ENCODE results near the gene GCNA. TPM values are rescaled to one million over a fixed set of nuclear protein-coding genes. Genes with fewer than 3 reads are reported as not detected.

The GCNA gene
- total RNA-seq, 8 experiments from 2014 or later = 0.98 to 4.5 (median 2.8) TPM

- in situ Hi-C loops (cut with MboI; ENCODE audit: low pct_unique_long_range_greater_than_20kb in 2 of 9, low sequenced_read_pairs in 9 of 9, unreplicated experiment in 9 of 9) = no loop called here
- WGBS, 10 experiments = 0 to 29% (median 27%) methylated on average over 1 to 5 of the region's 13 CpGs; no CpG with 5 or more reads in 7 of the 10 experiments
- H3K4me1 ChIP-seq (replicated peaks in 1 of 2) = no peaks in the 10 kb centered on the region
- no peak overlapping the region for H3K27ac ChIP-seq
- no peak overlapping the region for H3K4me3 ChIP-seq
- peak in 4 of 8 experiments; percentile 37 to 81 (median 49) for ATAC-seq (replicated peaks in 6 of 8)
These were observed 44.6 kb downstream of the GCNA start for GRCh38 chrX:71622576-71623450.

- Histone ChIP-seq H3K27ac (no peak overlapping the region), H3K4me3 (no peak overlapping the region), H3K4me1 (replicated peaks in 1 of 2) (no peaks in the 10 kb centered on the region)
- ATAC-seq (replicated peaks in 6 of 8) = peak in 1 of 8 experiments; percentile 11
- WGBS, 10 experiments = 61 to 100% (median 91%) methylated on average over 1 to 3 of the region's 3 CpGs; no CpG with 5 or more reads in 7 of the 10 experiments
- in situ Hi-C loops (cut with MboI; ENCODE audit: low pct_unique_long_range_greater_than_20kb in 2 of 9, low sequenced_read_pairs in 9 of 9, unreplicated experiment in 9 of 9) = no loop called here
These were observed 45.5 kb downstream of the GCNA start for GRCh38 chrX:71623714-71624113.

GRCh38 chrX:71625471-71625870 lies 47.2 kb downstream of the GCNA start:
- in situ Hi-C loops (cut with MboI; ENCODE audit: low pct_unique_long_range_greater_than_20kb in 2 of 9, low sequenced_read_pairs in 9 of 9, unreplicated experiment in 9 of 9) = no loop called here
- WGBS, 10 experiments = 60 to 100% (median 74%) methylated on average over 1 to 5 of the region's 5 CpGs; no CpG with 5 or more reads in 1 of the 10 experiments
- no peak for ATAC-seq (replicated peaks in 6 of 8)

DNA sequence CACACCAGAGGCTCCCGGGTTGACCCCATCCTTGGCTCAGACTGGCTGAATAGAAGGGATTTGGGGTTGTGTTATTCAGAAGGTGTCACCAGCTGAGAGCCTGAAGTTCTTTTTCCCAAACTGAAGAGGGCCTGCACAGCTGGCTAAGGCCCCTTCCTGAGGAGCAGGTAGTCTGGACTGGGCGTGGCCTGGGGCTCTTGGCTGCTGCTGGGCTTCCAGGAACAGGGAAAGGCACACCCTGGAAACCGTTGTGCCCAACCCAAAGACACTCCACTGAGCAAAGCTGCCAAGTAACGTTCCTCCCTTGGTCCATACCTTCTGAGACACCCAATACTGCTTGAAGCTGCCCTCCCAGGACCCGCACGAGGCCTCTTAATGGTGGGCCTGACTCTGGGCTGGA lies 48.3 kb downstream of the GCNA start:
- Histone ChIP-seq H3K27ac (no peak overlapping the region), H3K4me3 (no peak overlapping the region), H3K4me1 (replicated peaks in 1 of 2) (no peaks in the 10 kb centered on the region)
- ATAC-seq (replicated peaks in 6 of 8) = peak in 3 of 8 experiments; percentile 44 to 59 (median 44)
- in situ Hi-C loops (cut with MboI; ENCODE audit: low pct_unique_long_range_greater_than_20kb in 2 of 9, low sequenced_read_pairs in 9 of 9, unreplicated experiment in 9 of 9) = no loop called here
- WGBS, 10 experiments = 20 to 80% methylated on average over 1 to 3 of the region's 6 CpGs; no CpG with 5 or more reads in 8 of the 10 experiments

More at GRCh38 chrX:71625471-71625870, 47.2 kb downstream of the GCNA start:
- H3K27ac ChIP-seq = no peak overlapping the region
- no peaks in the 10 kb centered on the region for H3K4me1 ChIP-seq (replicated peaks in 1 of 2)
- no peak overlapping the region for H3K4me3 ChIP-seq

GRCh38 chrX:71627588-71628404 lies 49.6 kb downstream of the GCNA start:
- Histone ChIP-seq H3K27ac (no peak overlapping the region), H3K4me3 (no peak overlapping the region), H3K4me1 (replicated peaks in 1 of 2) (no peaks in the 10 kb centered on the region)
- in situ Hi-C loops (cut with MboI; ENCODE audit: low pct_unique_long_range_greater_than_20kb in 2 of 9, low sequenced_read_pairs in 9 of 9, unreplicated experiment in 9 of 9) = no loop called here
- ATAC-seq (replicated peaks in 6 of 8) = no peak
- WGBS, 10 experiments = 40 to 88% (median 64%) methylated on average over 1 to 8 of the region's 14 CpGs; no CpG with 5 or more reads in 5 of the 10 experiments

- Histone ChIP-seq H3K27ac (no peak overlapping the region), H3K4me3 (no peak overlapping the region), H3K4me1 (replicated peaks in 1 of 2) (no peaks in the 10 kb centered on the region)
- in situ Hi-C loops (cut with MboI; ENCODE audit: low pct_unique_long_range_greater_than_20kb in 2 of 9, low sequenced_read_pairs in 9 of 9, unreplicated experiment in 9 of 9) = no loop called here
- 55 to 100% methylated on average over 1 to 2 of the region's 2 CpGs; no CpG with 5 or more reads in 8 of the 10 experiments for WGBS, 10 experiments
- ATAC-seq (replicated peaks in 6 of 8) = no peak
These were observed 51.2 kb downstream of the GCNA start for GRCh38 chrX:71629467-71629866.

DNA sequence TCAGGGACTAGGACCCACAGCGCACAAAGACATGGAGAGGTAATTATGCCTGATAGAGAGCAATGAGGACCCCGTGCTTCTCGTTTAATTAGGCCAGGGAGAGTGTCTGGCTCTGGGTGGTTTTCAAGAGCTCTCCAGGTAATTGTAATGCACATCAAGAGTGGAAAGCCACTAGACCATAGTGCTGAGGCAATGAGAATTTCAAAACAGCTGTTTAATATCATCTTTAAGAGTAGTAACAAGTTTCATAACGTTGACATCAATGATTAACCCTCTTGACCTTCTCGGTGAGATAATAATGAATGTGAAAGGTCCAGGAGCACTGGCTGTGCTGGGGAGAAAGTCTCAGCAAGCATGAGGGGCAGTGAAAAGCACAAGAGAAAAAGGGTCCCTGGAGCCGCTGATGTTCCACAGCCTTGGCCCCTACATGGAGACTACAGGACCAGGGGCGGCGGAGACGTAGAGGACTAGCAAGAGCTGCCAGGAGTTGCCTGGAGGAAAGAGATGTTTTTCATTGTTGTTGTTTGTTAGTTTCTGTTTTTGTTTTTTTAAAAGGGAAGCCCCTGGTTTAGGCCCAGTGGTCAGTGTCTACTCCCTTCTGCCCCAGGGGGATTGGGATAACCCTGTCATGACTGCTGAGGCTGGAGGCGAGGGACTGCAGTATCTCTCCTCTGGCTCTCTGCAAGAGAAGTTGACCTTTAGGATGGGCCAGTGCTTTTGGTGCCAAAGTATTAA lies 54.9 kb downstream of the GCNA start:
- no peak for ATAC-seq (replicated peaks in 6 of 8)
- Histone ChIP-seq H3K27ac (no peak overlapping the region), H3K4me1 (replicated peaks in 1 of 2) (no peaks in the 10 kb centered on the region), H3K4me3 (no peak overlapping the region)
- in situ Hi-C loops (cut with MboI; ENCODE audit: low pct_unique_long_range_greater_than_20kb in 2 of 9, low sequenced_read_pairs in 9 of 9, unreplicated experiment in 9 of 9) = no loop called here
- 34 to 100% (median 60%) methylated on average over 1 to 6 of the region's 10 CpGs; no CpG with 5 or more reads in 5 of the 10 experiments for WGBS, 10 experiments

DNA sequence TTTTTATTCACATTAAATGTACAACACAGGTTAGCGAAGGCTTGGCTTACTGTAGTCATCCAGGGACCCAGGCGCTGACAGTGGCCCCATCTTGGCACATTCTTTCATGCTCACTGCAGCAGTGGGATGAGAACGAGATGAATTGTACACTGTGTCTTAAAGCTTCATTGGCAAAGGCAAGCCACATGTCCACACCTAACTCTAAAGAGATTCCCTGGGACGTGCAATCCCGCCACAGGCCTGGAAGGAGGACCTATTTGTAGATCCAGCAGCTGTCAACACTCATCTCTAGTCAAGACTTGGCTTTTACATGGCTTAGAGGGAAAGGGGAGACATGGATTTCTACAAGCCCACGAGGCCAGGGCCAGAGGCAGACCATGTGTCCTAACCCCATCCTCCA lies 56.1 kb downstream of the GCNA start:
- H3K27ac ChIP-seq = no peak overlapping the region
- whole genome bisulfite sequencing, 10 experiments = 50 to 100% (median 58%) methylated on average over 1 to 4 of the region's 6 CpGs; no CpG with 5 or more reads in 7 of the 10 experiments
- H3K4me1 ChIP-seq (replicated peaks in 1 of 2) = no peaks in the 10 kb centered on the region
- no peak for ATAC-seq (replicated peaks in 6 of 8)
- in situ Hi-C loops (cut with MboI; ENCODE audit: low pct_unique_long_range_greater_than_20kb in 2 of 9, low sequenced_read_pairs in 9 of 9, unreplicated experiment in 9 of 9) = no loop called here
- no peak overlapping the region for H3K4me3 ChIP-seq

- ATAC-seq (replicated peaks in 6 of 8) = peak in 3 of 8 experiments; percentile 24 to 36 (median 29)
- no peak overlapping the region for H3K27ac ChIP-seq
- WGBS, 10 experiments = 59 to 93% (median 67%) methylated on average over 2 to 6 of the region's 9 CpGs; no CpG with 5 or more reads in 6 of the 10 experiments
These were observed 58.4 kb downstream of the GCNA start for GRCh38 chrX:71636438-71637252.

GRCh38 chrX:71637253-71637618 lies 59.0 kb downstream of the GCNA start:
- Histone ChIP-seq H3K27ac (no peak overlapping the region), H3K4me3 (no peak overlapping the region), H3K4me1 (replicated peaks in 1 of 2) (no peaks in the 10 kb centered on the region)
- ATAC-seq (replicated peaks in 6 of 8) = peak in 2 of 8 experiments; percentile 20 to 32
- 17 to 100% (median 88%) methylated on average over 1 to 3 of the region's 3 CpGs; no CpG with 5 or more reads in 7 of the 10 experiments for WGBS, 10 experiments
- in situ Hi-C loops (cut with MboI; ENCODE audit: low pct_unique_long_range_greater_than_20kb in 2 of 9, low sequenced_read_pairs in 9 of 9, unreplicated experiment in 9 of 9) = no loop called here

More at GRCh38 chrX:71636438-71637252, 58.4 kb downstream of the GCNA start:
- H3K4me1 ChIP-seq (replicated peaks in 1 of 2) = no peaks in the 10 kb centered on the region
- no peak overlapping the region for H3K4me3 ChIP-seq
- in situ Hi-C loops (cut with MboI; ENCODE audit: low pct_unique_long_range_greater_than_20kb in 2 of 9, low sequenced_read_pairs in 9 of 9, unreplicated experiment in 9 of 9) = no loop called here

GRCh38 chrX:71637848-71638247 lies 59.6 kb downstream of the GCNA start:
- H3K4me1 ChIP-seq (replicated peaks in 1 of 2) = no peaks in the 10 kb centered on the region
- ATAC-seq (replicated peaks in 6 of 8) = peak in 2 of 8 experiments; percentile 57 to 79

GRCh38 chrX:71638409-71638808 lies 60.2 kb downstream of the GCNA start:
- no peak overlapping the region for H3K27ac ChIP-seq
- no peaks in the 10 kb centered on the region for H3K4me1 ChIP-seq (replicated peaks in 1 of 2)
- no peak for ATAC-seq (replicated peaks in 6 of 8)
- WGBS, 10 experiments = 0 to 100% (median 67%) methylated on average over 1 to 4 of the region's 4 CpGs; no CpG with 5 or more reads in 5 of the 10 experiments
- no peak overlapping the region for H3K4me3 ChIP-seq
- in situ Hi-C loops (cut with MboI; ENCODE audit: low pct_unique_long_range_greater_than_20kb in 2 of 9, low sequenced_read_pairs in 9 of 9, unreplicated experiment in 9 of 9) = no loop called here

More at GRCh38 chrX:71637848-71638247, 59.6 kb downstream of the GCNA start:
- WGBS, 10 experiments = 0 to 100% (median 59%) methylated on average over 1 to 2 of the region's 4 CpGs; no CpG with 5 or more reads in 6 of the 10 experiments
- Histone ChIP-seq H3K27ac (no peak overlapping the region), H3K4me3 (no peak overlapping the region)
- in situ Hi-C loops (cut with MboI; ENCODE audit: low pct_unique_long_range_greater_than_20kb in 2 of 9, low sequenced_read_pairs in 9 of 9, unreplicated experiment in 9 of 9) = no loop called here
